Eye (tissue), 1 donor: ENCODE results near the gene SLC9A5.

Source experiments
- DNase-seq: peaks from one replicate; pipeline ENCODE4 v3.0.0-alpha.2; 2015

SLC9A5 gene

GRCh38 chr16:67283039-67283825, 34.5 kb downstream of the SLC9A5 start:
- DNase-seq: no peak

DNA sequence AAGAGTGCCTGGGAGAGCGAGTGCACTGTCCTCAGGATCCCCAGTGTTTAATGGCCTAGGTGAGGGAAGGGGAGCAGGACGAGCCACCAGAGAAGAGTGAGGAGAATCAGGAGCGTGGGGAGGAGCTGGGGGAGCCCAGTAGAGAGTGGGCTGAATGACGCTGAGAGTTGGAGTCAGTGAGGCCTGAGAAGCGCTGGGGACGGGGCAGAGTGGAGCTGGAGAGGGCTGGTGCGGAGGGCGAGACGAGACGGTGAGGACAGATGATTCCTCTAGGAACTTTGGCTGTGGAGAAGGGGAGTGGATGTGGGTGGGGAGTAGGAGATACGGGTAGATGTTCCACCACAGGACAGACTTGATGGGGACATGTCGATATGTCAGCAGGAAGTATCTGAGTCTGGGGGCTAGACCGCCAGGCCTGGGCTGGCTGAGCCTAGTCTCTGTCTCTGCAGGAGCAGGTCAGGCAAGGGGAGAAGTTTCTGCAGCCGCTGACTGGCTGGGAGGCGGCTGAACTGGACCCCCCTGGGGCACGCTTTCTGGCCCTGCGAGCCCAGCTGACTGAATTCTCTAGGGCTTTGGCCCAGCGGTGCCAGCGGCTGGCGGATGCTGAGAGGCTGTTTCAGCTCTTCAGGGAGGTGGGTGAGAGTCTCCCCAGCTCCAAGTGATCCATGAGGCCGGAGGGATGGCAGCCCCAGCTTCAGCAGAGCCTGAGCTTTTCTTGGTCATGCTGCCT, 35.2 kb downstream of the SLC9A5 start:
- no peak for DNase-seq

- peak; percentile 67 for DNase-seq
Measured at GRCh38 chr16:67284699-67285646, 36.2 kb downstream of the SLC9A5 start.

DNA sequence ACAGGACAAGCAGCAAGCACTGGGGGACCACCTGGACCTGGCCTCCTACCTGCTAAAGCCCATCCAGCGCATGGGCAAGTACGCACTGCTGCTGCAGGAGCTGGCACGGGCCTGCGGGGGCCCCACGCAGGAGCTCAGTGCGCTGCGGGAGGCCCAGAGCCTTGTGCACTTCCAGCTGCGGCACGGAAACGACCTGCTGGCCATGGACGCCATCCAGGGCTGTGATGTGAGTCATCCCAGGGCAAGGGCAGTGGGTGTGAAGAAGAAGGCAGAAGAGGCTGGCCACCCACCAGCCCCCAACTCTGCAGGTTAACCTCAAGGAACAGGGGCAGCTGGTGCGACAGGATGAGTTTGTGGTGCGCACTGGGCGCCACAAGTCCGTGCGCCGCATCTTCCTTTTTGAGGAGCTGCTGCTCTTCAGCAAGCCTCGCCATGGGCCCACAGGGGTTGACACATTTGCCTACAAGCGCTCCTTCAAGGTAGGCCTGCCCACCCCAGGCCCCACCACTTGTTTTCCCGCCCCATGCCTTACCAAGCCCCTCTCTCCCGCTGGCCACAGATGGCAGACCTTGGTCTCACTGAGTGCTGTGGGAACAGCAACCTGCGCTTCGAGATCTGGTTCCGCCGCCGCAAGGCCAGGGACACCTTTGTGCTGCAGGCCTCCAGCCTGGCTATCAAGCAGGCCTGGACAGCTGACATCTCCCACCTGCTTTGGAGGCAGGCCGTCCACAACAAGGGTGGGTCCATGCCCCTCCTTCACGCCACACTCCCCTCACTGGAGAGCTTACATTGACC, 37.9 kb downstream of the SLC9A5 start:
- no peak for DNase-seq

GRCh38 chr16:67287960-67288359, 39.2 kb downstream of the SLC9A5 start:
- no peak for DNase-seq

GRCh38 chr16:67291461-67291860, 42.7 kb downstream of the SLC9A5 start:
- no peak for DNase-seq

- DNase-seq: no peak
Measured at GRCh38 chr16:67294171-67294757, 45.5 kb downstream of the SLC9A5 start.

DNA sequence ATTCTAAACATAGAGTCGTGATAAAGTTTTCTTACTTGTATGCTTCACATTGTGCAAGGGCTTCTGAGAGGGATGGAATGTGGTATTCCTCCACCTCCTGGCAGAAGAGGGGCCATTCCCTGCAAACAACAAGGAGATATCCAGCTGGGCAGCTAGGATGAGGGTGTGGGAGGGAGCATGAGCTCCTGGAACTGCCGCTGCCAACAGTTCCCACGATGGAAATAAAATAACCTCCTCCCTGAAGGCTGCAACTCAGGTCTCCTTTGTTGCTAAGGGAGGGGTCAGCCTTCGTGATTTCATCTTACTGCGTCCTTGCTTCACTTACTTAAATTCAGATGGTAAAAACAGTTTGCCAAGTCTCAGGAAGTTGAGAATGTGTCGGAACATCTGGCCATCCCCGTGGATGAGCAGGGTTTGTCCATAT, 46.2 kb downstream of the SLC9A5 start:
- DNase-seq: no peak

GRCh38 chr16:67296420-67296819, 47.6 kb downstream of the SLC9A5 start:
- DNase-seq: no peak

- DNase-seq: no peak
Measured at GRCh38 chr16:67298277-67298676, 49.5 kb downstream of the SLC9A5 start.

DNA sequence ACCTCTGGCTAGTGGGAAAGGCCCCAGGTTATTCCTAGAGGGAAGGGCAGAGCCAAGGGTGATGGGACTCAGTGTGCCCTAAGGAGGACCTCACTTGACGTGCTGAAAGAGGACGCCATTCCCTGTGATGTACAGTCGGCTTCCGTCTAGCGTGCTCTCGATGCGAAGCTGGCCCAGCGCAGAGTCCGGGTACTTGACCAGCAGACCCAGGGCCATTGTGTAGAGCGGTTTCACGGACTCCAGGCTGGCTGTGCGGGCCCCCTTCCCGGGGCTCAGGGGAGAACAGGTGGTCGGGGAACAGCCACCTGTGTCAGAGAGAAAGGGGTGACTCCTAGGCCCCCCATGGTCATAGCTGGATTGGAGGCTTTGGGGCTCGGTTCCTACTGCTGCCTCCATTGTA, 50.5 kb downstream of the SLC9A5 start:
- no peak for DNase-seq

DNA sequence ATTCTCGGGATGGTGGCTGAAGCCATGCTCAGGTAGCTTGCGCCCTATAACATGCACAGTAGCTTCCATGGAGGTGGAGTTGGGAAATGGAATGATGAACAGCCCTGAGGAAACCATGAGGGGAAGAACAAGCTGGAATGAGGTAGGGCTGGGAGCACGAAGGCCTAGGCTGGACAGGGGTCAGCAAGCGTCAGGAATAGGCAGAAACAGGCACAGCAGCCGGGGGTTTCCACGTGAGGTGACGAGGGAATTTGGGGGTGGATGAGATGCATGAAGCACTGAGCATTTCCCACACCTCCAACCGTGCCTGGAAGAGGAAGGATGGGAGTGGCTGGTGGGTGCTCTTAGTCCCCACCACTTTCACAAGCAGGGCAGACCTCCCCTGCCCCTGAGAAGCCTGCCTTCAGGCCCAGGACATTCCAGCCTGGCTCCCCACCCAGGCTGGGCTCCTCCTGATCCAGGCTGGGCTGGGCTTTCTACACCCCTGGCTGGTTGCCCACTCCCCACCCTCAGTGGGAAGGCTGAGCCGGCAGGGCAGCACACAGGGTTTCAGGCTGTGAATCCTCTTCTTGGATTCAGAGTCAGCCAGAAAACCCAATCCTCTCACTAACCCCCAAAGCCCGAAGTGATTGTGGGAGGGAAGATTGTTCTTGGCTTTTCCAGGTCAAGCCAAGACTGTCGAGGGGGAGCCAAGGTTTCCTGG, 52.5 kb downstream of the SLC9A5 start:
- peak; percentile 45 for DNase-seq

- DNase-seq: no peak
Measured at GRCh38 chr16:67302076-67302475, 53.3 kb downstream of the SLC9A5 start.

DNA sequence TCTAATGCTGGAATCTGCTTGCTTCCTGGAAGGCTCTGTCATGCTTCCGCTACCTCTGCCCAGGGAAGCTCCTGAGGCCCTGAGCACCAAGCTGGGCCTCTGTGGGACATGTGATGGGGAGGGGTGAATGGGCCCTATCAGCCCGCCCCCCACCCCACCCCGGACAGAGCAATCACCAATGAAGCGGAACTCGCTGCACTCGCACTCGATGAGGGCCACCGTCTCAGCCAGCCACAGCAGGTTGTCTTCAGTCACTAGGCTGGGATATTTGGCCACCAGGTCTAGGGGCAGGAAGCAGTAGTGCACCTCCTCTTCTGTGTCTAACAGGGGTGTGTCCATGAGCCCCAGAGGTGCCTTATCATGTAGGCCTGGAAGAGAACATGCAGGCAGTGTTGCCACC, 54.2 kb downstream of the SLC9A5 start:
- no peak for DNase-seq

- DNase-seq: no peak
Measured at GRCh38 chr16:67304020-67304419, 55.2 kb downstream of the SLC9A5 start.

- DNase-seq: no peak
Measured at GRCh38 chr16:67305216-67306071, 56.7 kb downstream of the SLC9A5 start.

DNA sequence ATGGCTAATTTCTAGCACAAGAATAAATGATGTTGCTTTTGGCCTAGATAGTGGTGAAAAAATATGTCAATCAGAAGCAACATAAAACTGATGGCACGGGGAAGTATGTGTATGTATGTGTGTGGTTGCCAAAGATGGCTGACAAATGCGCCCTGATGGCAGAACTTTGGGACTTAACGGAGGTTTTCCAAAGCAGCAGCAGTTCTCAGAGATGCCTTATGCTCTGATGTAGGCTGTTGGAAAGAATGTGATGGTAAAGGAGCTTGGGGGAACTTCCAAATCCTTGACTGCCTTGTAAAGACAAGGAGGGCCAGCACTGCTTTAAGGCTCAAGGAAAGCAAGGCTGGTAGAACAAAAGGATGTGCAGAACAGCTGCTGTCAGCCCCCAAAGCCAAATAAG, 61.8 kb downstream of the SLC9A5 start:
- no peak for DNase-seq

DNA sequence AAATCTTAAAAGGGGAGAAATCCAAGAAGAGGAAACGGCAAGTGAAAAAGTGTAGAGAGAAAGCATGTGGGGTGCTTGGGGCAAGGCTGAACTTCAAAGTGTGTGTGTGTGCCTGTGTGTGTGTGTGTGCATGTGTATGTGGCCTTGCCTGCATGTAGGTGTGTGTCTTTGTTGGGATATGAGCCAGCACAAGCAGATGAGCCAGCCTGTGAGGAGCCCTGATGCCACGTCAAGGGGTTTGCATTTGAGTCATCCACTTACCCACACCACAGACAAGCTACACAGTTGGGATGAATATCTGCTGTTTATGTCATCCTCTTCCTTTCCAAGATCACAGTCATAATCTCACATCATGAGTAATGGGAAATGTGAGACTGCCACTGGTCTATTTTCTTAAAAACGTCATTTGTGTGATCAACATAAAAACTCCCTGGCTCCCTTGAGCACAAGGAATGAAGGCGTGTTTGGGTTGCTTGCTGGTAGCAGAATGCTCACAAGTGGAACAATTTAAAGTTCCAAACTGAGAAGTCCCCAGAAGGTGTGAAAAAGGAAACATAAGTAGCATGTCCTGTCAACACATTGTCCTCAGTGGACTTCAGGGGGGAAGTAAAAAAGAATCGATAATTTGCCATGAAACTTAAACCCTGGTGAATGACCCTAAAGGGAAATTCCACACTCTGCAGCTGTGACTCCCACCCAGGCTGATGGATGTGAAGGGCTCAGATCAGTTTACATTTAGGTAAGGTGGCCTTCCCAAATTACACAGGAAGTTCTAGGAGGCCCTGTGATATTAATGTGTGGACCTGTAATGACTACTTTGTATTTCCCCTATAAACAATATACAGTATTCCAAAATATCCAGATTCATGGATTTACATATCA, 63.1 kb downstream of the SLC9A5 start:
- DNase-seq: peak; percentile 56

- no peak for DNase-seq
Measured at GRCh38 chr16:67312719-67313118, 63.9 kb downstream of the SLC9A5 start.
